Hepatocyte (in vitro differentiated cells): ENCODE data around the gene PLS1. TPM values are rescaled to one million over a fixed set of nuclear protein-coding genes. Genes with fewer than 3 reads are reported as not detected.

Experiments
- DNase-seq: peaks from one replicate; pipeline ENCODE4 v3.0.0-alpha.2; 2016; ENCODE audit warnings: low spot score
- H2AFZ ChIP-seq: fragments of 200-600 bp; sonication (generic); 2 replicates; pipeline ENCODE4 v1.6.0; 2016; ENCODE audit warnings: antibody characterized with exemption, mild to moderate bottlenecking
- H3K27ac ChIP-seq: fragments of 200-600 bp; sonication (generic); 2 replicates; pipeline ENCODE4 v1.5.1; 2016; ENCODE audit warnings: mild to moderate bottlenecking
- H3K27me3 ChIP-seq: fragments of 200-600 bp; sonication (generic); 2 replicates; pipeline ENCODE4 v1.6.1; 2016
- H3K36me3 ChIP-seq: fragments of 200-600 bp; sonication (generic); replicated peaks from 2 replicates; pipeline ENCODE4 v1.5.1; 2016; ENCODE audit warnings: low read depth; ENCODE audit not compliant: insufficient read depth
- H3K4me1 ChIP-seq: fragments of 200-600 bp; sonication (generic); 2 replicates; pipeline ENCODE4 v1.5.1; 2016; ENCODE audit warnings: mild to moderate bottlenecking, moderate library complexity; ENCODE audit not compliant: insufficient read depth
- H3K4me2 ChIP-seq: fragments of 200-600 bp; sonication (generic); 2 replicates; pipeline ENCODE4 v1.6.0; 2016
- H3K4me3 ChIP-seq: fragments of 200-600 bp; sonication (generic); 2 replicates; pipeline ENCODE4 v1.5.1; 2016; ENCODE audit warnings: mild to moderate bottlenecking
- H3K79me2 ChIP-seq: fragments of 200-600 bp; sonication (generic); 2 replicates; pipeline ENCODE4 v1.6.0; 2017; ENCODE audit warnings: mild to moderate bottlenecking
- H3K9me2 ChIP-seq: fragments of 200-600 bp; sonication (generic); replicated peaks from 2 replicates; pipeline ENCODE4 v1.6.0; 2017; ENCODE audit warnings: mild to moderate bottlenecking; ENCODE audit not compliant: insufficient read depth
- H3K9me3 ChIP-seq: fragments of 200-600 bp; sonication (generic); 2 replicates; pipeline ENCODE4 v1.5.1; 2016; ENCODE audit warnings: low read depth, mild to moderate bottlenecking
- H4K20me1 ChIP-seq: fragments of 200-600 bp; sonication (generic); 2 replicates; pipeline ENCODE4 v1.6.0; 2016; ENCODE audit warnings: mild to moderate bottlenecking; ENCODE audit not compliant: insufficient read depth, poor library complexity, severe bottlenecking
- CTCF ChIP-seq: fragments of 200-600 bp; sonication (generic); IDR thresholded peaks from 2 replicates; pipeline ENCODE4 v1.5.1; 2016; ENCODE audit warnings: antibody characterized with exemption, mild to moderate bottlenecking; ENCODE audit not compliant: poor library complexity
- EZH2 ChIP-seq: fragments of 200-600 bp; sonication (generic); IDR thresholded peaks from 2 replicates; pipeline ENCODE4 v1.6.1; 2016; ENCODE audit warnings: antibody characterized with exemption, mild to moderate bottlenecking, borderline replicate concordance
- EZH2phosphoT487 ChIP-seq: fragments of 200-600 bp; sonication (generic); IDR thresholded peaks from one replicate; pipeline ENCODE4 v1.6.1; 2018; ENCODE audit warnings: antibody characterized with exemption, mild to moderate bottlenecking, low read depth, moderate library complexity; ENCODE audit not compliant: unreplicated experiment, severe bottlenecking
- WGBS: methylation state at CpG from one replicate; pipeline ENCODE4 v1.1.6; 2016; ENCODE audit warnings: low lambda C conversion rate; ENCODE audit errors: missing lambda C conversion rate; 5-methylcytosine and 5-hydroxymethylcytosine counted together
- polyA plus RNA-seq: library from polyadenylated mRNA; unstranded; fragments of >200 nt; fragmentation: Nextera tagmentation; extraction: Ambion mirVana; gene quantifications from 2 replicates; pipeline ENCODE4 v1.2.1, GENCODE V29; 2016
- total RNA-seq: library from RNA; depleted of rRNA; stranded (reverse); fragments of >200 nt; gene quantifications from 2 replicates; pipeline ENCODE4 v1.2.3, GENCODE V29; 2014

The PLS1 gene
- total and polyA plus RNA-seq, 2 experiments from 2014 or later: 9.7 to 22.8 TPM

GRCh38 chr3:142622405-142622804 lies 26.2 kb downstream of the PLS1 start:
- H3K9me2 ChIP-seq: no peaks in the 10 kb centered on the region
- no peak for DNase-seq
- H3K9me3 ChIP-seq: no peaks in the 10 kb centered on the region
- H3K27ac ChIP-seq: no peak overlapping the region
- H3K4me1 ChIP-seq: peaks cover 3% of the 10 kb centered on the region
- no peaks in the 10 kb centered on the region for H3K27me3 ChIP-seq
- no peak overlapping the region for H2AFZ ChIP-seq
- peaks cover 12% of the 10 kb centered on the region for H3K79me2 ChIP-seq
- no peak overlapping the region for H3K4me2 ChIP-seq
- H3K36me3 ChIP-seq: no peaks in the 10 kb centered on the region
- no peaks in the 10 kb centered on the region for H4K20me1 ChIP-seq
- 79% methylated on average over 2 of the region's 2 CpGs for WGBS
- TF ChIP-seq EZH2phosphoT487: no peak
- TF ChIP-seq CTCF: no peak
- no peak for TF ChIP-seq EZH2
- no peak overlapping the region for H3K4me3 ChIP-seq

DNA sequence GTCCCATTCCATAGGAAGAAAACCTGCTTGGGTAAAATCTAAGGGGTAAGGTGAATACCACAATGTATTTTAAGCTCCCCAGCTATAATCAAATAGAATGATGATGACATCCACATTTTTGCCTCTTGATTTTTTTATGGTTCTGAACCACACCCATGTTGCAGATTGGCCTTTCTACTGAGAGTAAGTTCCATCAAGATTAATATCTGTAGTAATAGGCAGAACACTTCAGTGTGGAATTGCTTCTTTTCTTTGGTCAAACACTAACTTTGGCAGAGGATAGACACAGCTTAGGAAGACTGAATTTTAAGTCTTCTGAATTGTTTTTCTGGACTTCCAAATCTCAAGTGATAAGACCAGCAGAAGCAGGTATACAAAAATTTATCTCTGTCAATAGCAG lies 27.0 kb downstream of the PLS1 start:
- Histone ChIP-seq H3K4me3 (no peak overlapping the region), H3K27ac (no peak overlapping the region), H3K36me3 (no peaks in the 10 kb centered on the region), H3K4me2 (no peak overlapping the region), H3K27me3 (no peaks in the 10 kb centered on the region), H4K20me1 (no peaks in the 10 kb centered on the region), H3K4me1 (peaks cover 3% of the 10 kb centered on the region), H3K9me3 (no peaks in the 10 kb centered on the region), H3K9me2 (no peaks in the 10 kb centered on the region), H3K79me2 (peaks cover 9% of the 10 kb centered on the region), H2AFZ (no peak overlapping the region)
- DNase-seq: no peak
- no peak for TF ChIP-seq EZH2
- no peak for TF ChIP-seq CTCF
- TF ChIP-seq EZH2phosphoT487: no peak

- H3K36me3 ChIP-seq: no peaks in the 10 kb centered on the region
- WGBS: 65% methylated on average over 2 of the region's 2 CpGs
Measured at GRCh38 chr3:142624341-142625152, 28.4 kb downstream of the PLS1 start.

More at GRCh38 chr3:142624341-142625152, 28.4 kb downstream of the PLS1 start:
- DNase-seq: no peak
- Histone ChIP-seq H4K20me1 (no peaks in the 10 kb centered on the region), H3K9me2 (no peaks in the 10 kb centered on the region), H3K27me3 (no peaks in the 10 kb centered on the region), H3K4me2 (no peak overlapping the region), H3K4me3 (no peak overlapping the region), H3K4me1 (no peaks in the 10 kb centered on the region), H3K27ac (no peak overlapping the region), H3K9me3 (no peaks in the 10 kb centered on the region), H3K79me2 (peaks cover 9% of the 10 kb centered on the region), H2AFZ (no peak overlapping the region)
- TF ChIP-seq EZH2 (no peak), CTCF (no peak), EZH2phosphoT487 (no peak)
